SK-N-SH treated with all-trans-retinoic acid at 6 μM for 48 hours (cell line): ENCODE data around the gene CCDC3.

Experiments used
- ATAC-seq: fragments of 200-7000 bp; cut with Tn5 transposase; 3 replicates; pipeline ENCODE4 v1.9.1; 2020; ENCODE audit warnings: mild to moderate bottlenecking, moderate library complexity
- BACH2 ChIP-seq: fragments of 250-450 bp; sonication (Bioruptor Pico); IDR thresholded peaks from 2 replicates; pipeline ENCODE4 v1.9.0; 2021; ENCODE audit warnings: mild to moderate bottlenecking, borderline replicate concordance
- CREB5 ChIP-seq: fragments of 250-450 bp; sonication (Bioruptor Pico); IDR thresholded peaks from 2 replicates; pipeline ENCODE4 v1.5.1; 2020; ENCODE audit warnings: low read depth, mild to moderate bottlenecking, moderate library complexity
- CSDC2 ChIP-seq: fragments of 250-450 bp; sonication (Bioruptor Pico); IDR thresholded peaks from 2 replicates; pipeline ENCODE4 v1.5.0; 2020; ENCODE audit warnings: mild to moderate bottlenecking, moderate library complexity
- CSRNP3 ChIP-seq: fragments of 250-450 bp; sonication (Bioruptor Pico); IDR thresholded peaks from 2 replicates; pipeline ENCODE4 v1.5.1; 2021; ENCODE audit warnings: mild to moderate bottlenecking, moderate library complexity
- ESRRG ChIP-seq: fragments of 250-450 bp; sonication (Bioruptor Pico); IDR thresholded peaks from 2 replicates; pipeline ENCODE4 v1.6.1; 2021; ENCODE audit warnings: mild to moderate bottlenecking
- GLIS3 ChIP-seq: fragments of 250-450 bp; sonication (Bioruptor Pico); IDR thresholded peaks from 2 replicates; pipeline ENCODE4 v1.5.0; 2020; ENCODE audit warnings: mild to moderate bottlenecking, moderate library complexity
- ISL1 ChIP-seq: fragments of 250-450 bp; sonication (Bioruptor Pico); IDR thresholded peaks from 2 replicates; pipeline ENCODE4 v2.1.2; 2022; ENCODE audit warnings: mild to moderate bottlenecking, moderate library complexity
- OSR1 ChIP-seq: fragments of 250-450 bp; sonication (Bioruptor Pico); IDR thresholded peaks from 2 replicates; pipeline ENCODE4 v1.8.0; 2022; ENCODE audit warnings: moderate library complexity, mild to moderate bottlenecking, inconsistent platforms
- PATZ1 ChIP-seq: fragments of 250-450 bp; sonication (Bioruptor Pico); IDR thresholded peaks from 2 replicates; pipeline ENCODE4 v1.8.0; 2020; ENCODE audit warnings: mild to moderate bottlenecking, moderate library complexity, borderline replicate concordance
- PPARA ChIP-seq: fragments of 250-450 bp; sonication (Bioruptor Pico); IDR thresholded peaks from 2 replicates; pipeline ENCODE4 v1.5.0; 2020; ENCODE audit warnings: mild to moderate bottlenecking, borderline replicate concordance
- RARB ChIP-seq: fragments of 250-450 bp; sonication (Bioruptor Pico); IDR thresholded peaks from 2 replicates; pipeline ENCODE4 v1.8.0; 2021; ENCODE audit warnings: mild to moderate bottlenecking, moderate library complexity
- SNAI2 ChIP-seq: fragments of 250-450 bp; sonication (Bioruptor Pico); IDR thresholded peaks from 2 replicates; pipeline ENCODE4 v1.5.0; 2020; ENCODE audit warnings: mild to moderate bottlenecking, moderate library complexity
- TCF4 ChIP-seq: fragments of 250-450 bp; sonication (Bioruptor Pico); IDR thresholded peaks from 2 replicates; pipeline ENCODE4 v1.8.0; 2021; ENCODE audit warnings: mild to moderate bottlenecking, moderate library complexity, borderline replicate concordance
- TOX ChIP-seq: fragments of 250-450 bp; sonication (Bioruptor Pico); IDR thresholded peaks from 2 replicates; pipeline ENCODE4 v1.8.0; 2021; ENCODE audit warnings: mild to moderate bottlenecking, moderate library complexity, borderline replicate concordance
- ZC3H10 ChIP-seq: fragments of 250-450 bp; sonication (Bioruptor Pico); IDR thresholded peaks from 2 replicates; pipeline ENCODE4 v1.5.1; 2021; ENCODE audit warnings: mild to moderate bottlenecking, moderate library complexity
- ZFP3 ChIP-seq: fragments of 250-450 bp; sonication (Bioruptor Pico); IDR thresholded peaks from 2 replicates; pipeline ENCODE4 v1.5.0; 2020; ENCODE audit warnings: mild to moderate bottlenecking, moderate library complexity
- ZFP30 ChIP-seq: fragments of 450-650 bp; formaldehyde crosslinking; IDR thresholded peaks from 2 replicates; pipeline ENCODE4 v1.5.0; 2022; ENCODE audit warnings: mild to moderate bottlenecking, moderate library complexity
- ZNF565 ChIP-seq: fragments of 450-650 bp; formaldehyde crosslinking; conservative IDR thresholded peaks from 2 replicates; pipeline ENCODE4 v1.5.0; 2020; ENCODE audit warnings: low read depth, mild to moderate bottlenecking, moderate library complexity
- ZNF70 ChIP-seq: fragments of 450-650 bp; formaldehyde crosslinking; IDR thresholded peaks from 2 replicates; pipeline ENCODE4 v1.5.0; 2020; ENCODE audit warnings: mild to moderate bottlenecking, moderate library complexity
- ZNF8 ChIP-seq: fragments of 450-650 bp; formaldehyde crosslinking; IDR thresholded peaks from 2 replicates; pipeline ENCODE4 v1.5.0; 2020; ENCODE audit warnings: mild to moderate bottlenecking, moderate library complexity
- TF ChIP-seq, protein P1 (sequence below): fragments of 250-450 bp; sonication (Bioruptor Pico); IDR thresholded peaks from 2 replicates; pipeline ENCODE4 v1.8.0; 2021; ENCODE audit warnings: low read depth, mild to moderate bottlenecking, moderate library complexity, borderline replicate concordance

CCDC3 gene

GRCh38 chr10:12888470-12888869, 113.0 kb downstream of the CCDC3 start:
- TF ChIP-seq CSRNP3 (CRISPR knock-in tag) (no peak), RARB (no peak), OSR1 (CRISPR knock-in tag) (no peak), BACH2 (no peak), SNAI2 (CRISPR knock-in tag) (no peak), PPARA (CRISPR knock-in tag) (no peak), ZFP30 (CRISPR knock-in tag) (no peak), TCF4 (CRISPR knock-in tag) (no peak), ZNF70 (CRISPR knock-in tag) (no peak)
- no peak for ATAC-seq

DNA sequence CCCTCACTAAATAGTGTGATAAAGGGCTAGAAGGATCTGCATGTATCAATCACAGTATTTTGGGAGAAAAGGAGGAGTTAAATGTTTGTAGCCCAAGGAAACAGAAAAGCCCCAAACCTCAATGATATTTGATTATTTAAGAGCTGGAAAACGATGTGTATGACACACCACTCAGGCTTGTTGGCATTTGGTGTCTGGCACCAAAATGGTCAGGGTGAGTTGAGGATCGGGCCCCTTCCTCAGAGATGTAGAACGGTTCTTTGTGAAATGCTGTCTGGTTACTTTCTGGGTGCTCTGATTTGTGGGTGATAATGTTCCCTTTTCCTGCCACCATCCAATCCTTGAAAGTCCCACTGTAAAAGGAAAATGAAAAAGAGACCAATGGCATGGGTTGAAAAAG, 113.7 kb downstream of the CCDC3 start:
- no peak for ATAC-seq
- no peak for TF ChIP-seq BACH2

DNA sequence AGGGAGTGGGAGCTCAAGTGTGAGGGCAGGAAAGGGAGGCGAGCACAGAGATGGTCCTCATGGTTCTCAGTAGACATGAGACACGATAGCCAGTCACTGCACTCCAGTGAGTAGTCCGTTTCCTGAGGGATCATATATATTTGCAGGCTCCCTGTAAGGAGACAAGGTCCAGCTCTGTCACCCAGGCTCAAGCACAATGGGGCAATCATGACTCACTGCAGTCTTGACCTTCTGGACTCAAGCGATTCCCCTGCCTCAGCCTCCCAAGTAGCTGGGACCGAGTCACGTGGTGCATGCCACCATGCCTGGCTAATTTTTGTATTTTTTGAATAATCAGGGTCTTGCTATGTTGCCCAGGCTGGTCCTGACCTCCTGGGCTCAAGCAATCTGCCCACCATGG, 116.7 kb downstream of the CCDC3 start:
- TF ChIP-seq CREB5 = no peak
- TF ChIP-seq ZNF70 (CRISPR knock-in tag) = no peak
- TF ChIP-seq ZNF565 (CRISPR knock-in tag) = no peak
- no peak for TF ChIP-seq PATZ1 (CRISPR knock-in tag)
- no peak for TF ChIP-seq GLIS3 (CRISPR knock-in tag)
- TF ChIP-seq ZNF8 (CRISPR knock-in tag) = no peak
- TF ChIP-seq ESRRG (CRISPR knock-in tag) = no peak
- TF ChIP-seq SNAI2 (CRISPR knock-in tag) = no peak
- TF ChIP-seq PPARA (CRISPR knock-in tag) = no peak
- TF ChIP-seq ZFP30 (CRISPR knock-in tag) = no peak
- TF ChIP-seq, protein P1, sequence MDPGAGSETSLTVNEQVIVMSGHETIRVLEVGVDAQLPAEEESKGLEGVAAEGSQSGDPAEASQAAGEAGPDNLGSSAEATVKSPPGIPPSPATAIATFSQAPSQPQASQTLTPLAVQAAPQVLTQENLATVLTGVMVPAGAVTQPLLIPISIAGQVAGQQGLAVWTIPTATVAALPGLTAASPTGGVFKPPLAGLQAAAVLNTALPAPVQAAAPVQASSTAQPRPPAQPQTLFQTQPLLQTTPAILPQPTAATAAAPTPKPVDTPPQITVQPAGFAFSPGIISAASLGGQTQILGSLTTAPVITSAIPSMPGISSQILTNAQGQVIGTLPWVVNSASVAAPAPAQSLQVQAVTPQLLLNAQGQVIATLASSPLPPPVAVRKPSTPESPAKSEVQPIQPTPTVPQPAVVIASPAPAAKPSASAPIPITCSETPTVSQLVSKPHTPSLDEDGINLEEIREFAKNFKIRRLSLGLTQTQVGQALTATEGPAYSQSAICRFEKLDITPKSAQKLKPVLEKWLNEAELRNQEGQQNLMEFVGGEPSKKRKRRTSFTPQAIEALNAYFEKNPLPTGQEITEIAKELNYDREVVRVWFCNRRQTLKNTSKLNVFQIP (CRISPR knock-in tag) = no peak
- TF ChIP-seq OSR1 (CRISPR knock-in tag) = no peak
- TF ChIP-seq ISL1 (CRISPR knock-in tag) = no peak
- TF ChIP-seq ZC3H10 (CRISPR knock-in tag) = no peak
- TF ChIP-seq CSRNP3 (CRISPR knock-in tag) = no peak
- TF ChIP-seq TOX = no peak
- no peak for TF ChIP-seq RARB
- TF ChIP-seq ZFP3 (CRISPR knock-in tag) = no peak
- no peak for TF ChIP-seq BACH2
- no peak for TF ChIP-seq CSDC2
- ATAC-seq = no peak

- no peak for TF ChIP-seq BACH2
- no peak for TF ChIP-seq SNAI2 (CRISPR knock-in tag)
- no peak for ATAC-seq
Measured at GRCh38 chr10:12880423-12880822, 121.1 kb downstream of the CCDC3 start.

DNA sequence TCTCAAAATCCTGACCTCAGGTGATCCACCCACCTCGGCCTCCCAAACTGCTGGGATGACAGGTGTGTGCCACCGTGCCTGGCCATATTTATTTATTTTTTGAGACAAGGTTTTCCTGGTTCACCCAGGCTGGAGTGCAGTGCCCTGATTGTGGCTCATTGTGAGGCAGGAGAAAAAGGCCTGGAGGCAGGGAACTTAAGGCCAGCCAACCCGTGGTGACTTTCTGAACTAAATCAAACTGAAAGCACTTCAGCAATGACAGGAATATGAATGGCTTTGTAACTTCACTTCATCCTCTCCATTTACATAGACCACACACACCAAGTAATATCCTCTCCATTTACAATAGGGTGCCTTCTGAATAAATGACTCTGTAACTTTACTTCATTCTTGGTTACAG, 124.4 kb downstream of the CCDC3 start:
- no peak for ATAC-seq
- TF ChIP-seq ZNF8 (CRISPR knock-in tag) = no peak
- no peak for TF ChIP-seq ZNF565 (CRISPR knock-in tag)
- TF ChIP-seq PPARA (CRISPR knock-in tag) = no peak
- no peak for TF ChIP-seq ESRRG (CRISPR knock-in tag)
- TF ChIP-seq SNAI2 (CRISPR knock-in tag) = no peak
- no peak for TF ChIP-seq GLIS3 (CRISPR knock-in tag)
- no peak for TF ChIP-seq PATZ1 (CRISPR knock-in tag)
- no peak for TF ChIP-seq CSDC2
- TF ChIP-seq RARB = no peak
- no peak for TF ChIP-seq ISL1 (CRISPR knock-in tag)
- TF ChIP-seq OSR1 (CRISPR knock-in tag) = no peak
- TF ChIP-seq CREB5 = no peak
- no peak for TF ChIP-seq ZFP30 (CRISPR knock-in tag)
- TF ChIP-seq ZFP3 (CRISPR knock-in tag) = no peak
